PC-9 (cell line): Measurements from ENCODE around the gene MCF2L. TPM values are rescaled to one million over a fixed set of nuclear protein-coding genes. Genes with fewer than 3 reads are reported as not detected.

Experiments used
- BruUV-seq: library from RNA; stranded (reverse); fragments of 400-500 nt; replicated peaks from 2 replicates; lab custom pipeline; 2021; lab: Mats Ljungman, UMichigan
- CTCF ChIA-PET: fragments of 300-600 bp; sonication (Branson Sonifier 250); formaldehyde crosslinking; loops from one replicate; lab custom pipeline; 2022; ENCODE audit warnings: antibody characterized with exemption; lab: Charles Lee
- POLR2A ChIA-PET: fragments of 300-600 bp; sonication (Branson Sonifier 250); formaldehyde crosslinking; loops from one replicate; lab custom pipeline; 2022; ENCODE audit warnings: antibody characterized with exemption; ENCODE audit not compliant: unreplicated experiment; lab: Charles Lee
- DNase-seq, 2 experiments: peaks; one replicate each; pipeline versions ENCODE4 v3.0.0 to v3.0.0-alpha.2; 2015 to 2022; ENCODE audit warnings: mixed read lengths in 1 of 2
- H2AFZ ChIP-seq: fragments of 200-600 bp; sonication (generic); 2 replicates; pipeline ENCODE4 v1.8.1; 2017; ENCODE audit warnings: antibody characterized with exemption
- H3F3A ChIP-seq: fragments of 200-600 bp; sonication (generic); 2 replicates; pipeline ENCODE4 v1.8.1; 2017; ENCODE audit warnings: antibody characterized with exemption, mild to moderate bottlenecking, low read depth; ENCODE audit not compliant: insufficient read depth
- H3K27ac ChIP-seq: fragments of 200-600 bp; sonication (generic); 2 replicates; pipeline ENCODE4 v1.6.1; 2016; ENCODE audit warnings: mixed run types
- H3K27me3 ChIP-seq: fragments of 200-600 bp; sonication (generic); 2 replicates; pipeline ENCODE4 v1.6.1; 2016; ENCODE audit warnings: low read depth, mixed run types; ENCODE audit not compliant: insufficient read depth
- H3K36me3 ChIP-seq: fragments of 200-600 bp; sonication (generic); 2 replicates; pipeline ENCODE4 v1.6.1; 2016; ENCODE audit warnings: low read depth, mixed run types
- H3K4me1 ChIP-seq: fragments of 200-600 bp; sonication (generic); replicated peaks from 2 replicates; pipeline ENCODE4 v1.6.1; 2016; ENCODE audit warnings: mixed run types; ENCODE audit not compliant: insufficient read depth
- H3K4me2 ChIP-seq: fragments of 200-600 bp; sonication (generic); 2 replicates; pipeline ENCODE4 v1.6.1; 2017; ENCODE audit warnings: mixed run types
- H3K4me3 ChIP-seq: fragments of 200-600 bp; sonication (generic); 2 replicates; pipeline ENCODE4 v1.6.1; 2016; ENCODE audit warnings: mixed run types
- H3K79me2 ChIP-seq: fragments of 200-600 bp; sonication (generic); 2 replicates; pipeline ENCODE4 v1.6.1; 2017; ENCODE audit warnings: low read depth, mixed run types
- H3K9me2 ChIP-seq: fragments of 200-600 bp; sonication (generic); 2 replicates; pipeline ENCODE4 v1.8.1; 2017; ENCODE audit warnings: mild to moderate bottlenecking; ENCODE audit not compliant: insufficient read depth
- H3K9me3 ChIP-seq: fragments of 200-600 bp; sonication (generic); 2 replicates; pipeline ENCODE4 v1.8.1; 2016; ENCODE audit warnings: low read depth; ENCODE audit not compliant: insufficient read depth
- H4K20me1 ChIP-seq: fragments of 200-600 bp; sonication (generic); 2 replicates; pipeline ENCODE4 v1.8.1; 2017; ENCODE audit not compliant: insufficient read depth
- CTCF ChIP-seq: fragments of 200-600 bp; sonication (generic); conservative IDR thresholded peaks from 2 replicates; pipeline ENCODE4 v1.6.1; 2017; ENCODE audit warnings: mixed run types, antibody characterized with exemption, mild to moderate bottlenecking, moderate library complexity
- EZH2 ChIP-seq: fragments of 200-600 bp; sonication (generic); IDR thresholded peaks from 2 replicates; pipeline ENCODE4 v1.8.0; 2017; ENCODE audit warnings: antibody characterized with exemption, low read depth
- intact Hi-C: fragments of 100-400 bp; cut with micrococcal nuclease; formaldehyde crosslinking; loops from one replicate; pipeline ENCODE4 v1.10.0; 2022; ENCODE audit not compliant: unreplicated experiment
- total RNA-seq: library from RNA; stranded (reverse); gene quantifications from 2 replicates; pipeline ENCODE4 v1.2.3, GENCODE V29; 2021

MCF2L gene
- total RNA-seq, 1 experiment from 2014 or later: 28.2 TPM

GRCh38 chr13:113040031-113040430 is 71.0 kb downstream of the MCF2L start:
- no peak overlapping the region for H3K27ac ChIP-seq
- intact Hi-C loops: no loop called here
- BruUV-seq: no TSS peak
- DNase-seq: no peak
- ChIA-PET CTCF (interaction anchor here (0.6 kb wide), 1 partner anchor 12 kb away, joined by 4 read pairs; no protein-coding TSS in a partner anchor), POLR2A (no interaction called here)
- no peaks in the 10 kb centered on the region for H3K9me2 ChIP-seq
- no peak overlapping the region for H3K4me3 ChIP-seq
- H3K4me1 ChIP-seq: no peaks in the 10 kb centered on the region
- H2AFZ ChIP-seq: no peak overlapping the region
- H3F3A ChIP-seq: no peaks in the 10 kb centered on the region; the same call in 1 of the 2 replicates
- H3K4me2 ChIP-seq: no peak overlapping the region
- no peaks in the 10 kb centered on the region for H3K36me3 ChIP-seq
- TF ChIP-seq CTCF: no peak
- TF ChIP-seq EZH2: no peak
- peaks cover 5% of the 10 kb centered on the region; the same call in 1 of the 2 replicates for H4K20me1 ChIP-seq
- H3K27me3 ChIP-seq: no peaks in the 10 kb centered on the region
- H3K79me2 ChIP-seq: no peaks in the 10 kb centered on the region
- H3K9me3 ChIP-seq: no peaks in the 10 kb centered on the region

- TF ChIP-seq EZH2 (no peak), CTCF (no peak)
- Histone ChIP-seq H3K4me2 (no peak overlapping the region), H3K4me3 (no peak overlapping the region), H3K36me3 (no peaks in the 10 kb centered on the region), H3K9me2 (no peaks in the 10 kb centered on the region), H3K79me2 (no peaks in the 10 kb centered on the region), H3K9me3 (no peaks in the 10 kb centered on the region), H3K27me3 (no peaks in the 10 kb centered on the region), H2AFZ (no peak overlapping the region), H3K4me1 (no peaks in the 10 kb centered on the region), H3F3A (no peaks in the 10 kb centered on the region; the same call in 1 of the 2 replicates), H3K27ac (no peak overlapping the region), H4K20me1 (peaks cover 5% of the 10 kb centered on the region; the same call in 1 of the 2 replicates)
- CTCF ChIA-PET: no interaction called here
- POLR2A ChIA-PET: no interaction called here
- no TSS peak for BruUV-seq
- no peak for DNase-seq
- intact Hi-C loops: no loop called here
Observed at GRCh38 chr13:113040597-113041292, 71.7 kb downstream of the MCF2L start.

- BruUV-seq: no TSS peak
- no peak overlapping the region for H3K4me3 ChIP-seq
- CTCF ChIA-PET: no interaction called here
- H3F3A ChIP-seq: no peaks in the 10 kb centered on the region; the same call in 1 of the 2 replicates
- H2AFZ ChIP-seq: no peak overlapping the region
- POLR2A ChIA-PET: no interaction called here
- TF ChIP-seq EZH2 (no peak), CTCF (no peak)
- H3K27ac ChIP-seq: no peak overlapping the region
- H3K36me3 ChIP-seq: no peaks in the 10 kb centered on the region
- H4K20me1 ChIP-seq: peaks cover 5% of the 10 kb centered on the region; the same call in 1 of the 2 replicates
- intact Hi-C loops: no loop called here
- H3K27me3 ChIP-seq: no peaks in the 10 kb centered on the region
- H3K79me2 ChIP-seq: no peaks in the 10 kb centered on the region
- no peak overlapping the region for H3K4me2 ChIP-seq
- H3K4me1 ChIP-seq: no peaks in the 10 kb centered on the region
- no peaks in the 10 kb centered on the region for H3K9me2 ChIP-seq
- no peak for DNase-seq
- H3K9me3 ChIP-seq: no peaks in the 10 kb centered on the region
Observed at GRCh38 chr13:113041293-113041690, 72.3 kb downstream of the MCF2L start.
